H9 (cell line): ENCODE data around the gene HARS1. TPM values are rescaled to one million over a fixed set of nuclear protein-coding genes. Genes with fewer than 3 reads are reported as not detected.

Source experiments
- DNase-seq: peaks from one replicate; pipeline ENCODE4 v3.0.0-alpha.2; 2017
- H2AFZ ChIP-seq: one replicate; pipeline ENCODE4 v1.6.1; 2013; ENCODE audit warnings: mild to moderate bottlenecking, low read length, control low read depth, moderate library complexity
- H2AK5ac ChIP-seq: 2 replicates; pipeline ENCODE4 v1.6.1; 2013; ENCODE audit warnings: low read length, control low read depth, mixed read lengths; ENCODE audit not compliant: insufficient read length
- H2BK120ac ChIP-seq: one replicate; pipeline ENCODE4 v1.6.1; 2013; ENCODE audit warnings: low read depth, mild to moderate bottlenecking, low read length, control low read depth, inconsistent platforms; ENCODE audit not compliant: poor library complexity, severe bottlenecking
- H2BK12ac ChIP-seq: 2 replicates; pipeline ENCODE4 v1.6.1; 2013; ENCODE audit warnings: low read length, control low read depth, mixed read lengths, low read depth; ENCODE audit not compliant: insufficient read length
- H2BK15ac ChIP-seq: 2 replicates; pipeline ENCODE4 v1.6.1; 2013; ENCODE audit warnings: low read depth, low read length, control low read depth
- H2BK20ac ChIP-seq: one replicate; pipeline ENCODE4 v1.6.1; 2013; ENCODE audit warnings: low read depth, mild to moderate bottlenecking, low read length, control low read depth, inconsistent platforms; ENCODE audit not compliant: poor library complexity, severe bottlenecking
- H2BK5ac ChIP-seq: 2 replicates; pipeline ENCODE4 v1.6.1; 2013; ENCODE audit warnings: low read length, control low read depth, mixed read lengths; ENCODE audit not compliant: insufficient read length
- H3K14ac ChIP-seq: 2 replicates; pipeline ENCODE4 v1.6.1; 2013; ENCODE audit warnings: low read length, control low read depth; ENCODE audit not compliant: insufficient read depth
- H3K18ac ChIP-seq: 2 replicates; pipeline ENCODE4 v1.6.1; 2013; ENCODE audit warnings: low read depth, mild to moderate bottlenecking, mixed read lengths, low read length, control low read depth; ENCODE audit not compliant: insufficient read length
- H3K23ac ChIP-seq: 2 replicates; pipeline ENCODE4 v1.6.1; 2013; ENCODE audit warnings: low read length, control low read depth, mixed read lengths, low read depth; ENCODE audit not compliant: insufficient read length
- H3K23me2 ChIP-seq: 2 replicates; pipeline ENCODE4 v1.6.1; 2013; ENCODE audit warnings: low read depth, mild to moderate bottlenecking, mixed read lengths, low read length, control low read depth; ENCODE audit not compliant: insufficient read length, poor library complexity, severe bottlenecking
- H3K27ac ChIP-seq: 2 replicates; pipeline ENCODE4 v1.5.1; 2013; ENCODE audit warnings: low read length, control low read depth, mixed read lengths, low read depth; ENCODE audit not compliant: insufficient read length
- H3K27me3 ChIP-seq: 2 replicates; pipeline ENCODE4 v1.6.1; 2013; ENCODE audit warnings: low read length, control low read depth, inconsistent platforms; ENCODE audit not compliant: insufficient read depth
- H3K4ac ChIP-seq: 2 replicates; pipeline ENCODE4 v1.6.1; 2013; ENCODE audit warnings: low read depth, mild to moderate bottlenecking, control low read depth, inconsistent platforms, low read length, moderate library complexity
- H3K4me1 ChIP-seq: 2 replicates; pipeline ENCODE4 v1.6.1; 2013; ENCODE audit warnings: low read length, control low read depth, inconsistent platforms; ENCODE audit not compliant: insufficient read depth
- H3K4me2 ChIP-seq: 2 replicates; pipeline ENCODE4 v1.6.1; 2013; ENCODE audit warnings: low read length, control low read depth, mixed read lengths; ENCODE audit not compliant: insufficient read length, insufficient read depth
- H3K56ac ChIP-seq: 2 replicates; pipeline ENCODE4 v1.6.1; 2013; ENCODE audit warnings: low read depth, mild to moderate bottlenecking, mixed read lengths, low read length, control low read depth; ENCODE audit not compliant: insufficient read length
- H3K79me1 ChIP-seq: 2 replicates; pipeline ENCODE4 v1.6.1; 2013; ENCODE audit warnings: low read depth, mild to moderate bottlenecking, moderate library complexity, low read length, control low read depth, inconsistent platforms; ENCODE audit not compliant: insufficient read depth, poor library complexity, severe bottlenecking
- H3K79me2 ChIP-seq: 2 replicates; pipeline ENCODE4 v1.6.1; 2013; ENCODE audit warnings: low read length, control low read depth, inconsistent platforms; ENCODE audit not compliant: insufficient read depth
- H3K9ac ChIP-seq: 2 replicates; pipeline ENCODE4 v1.6.1; 2013; ENCODE audit warnings: low read length, control low read depth, mixed read lengths; ENCODE audit not compliant: insufficient read length; ENCODE audit errors: extremely low read depth
- H3K9me3 ChIP-seq: one replicate; pipeline ENCODE4 v1.6.1; 2013; ENCODE audit warnings: low read depth, low read length, inconsistent platforms; ENCODE audit not compliant: control insufficient read depth
- H3T11ph ChIP-seq: one replicate; pipeline ENCODE4 v1.6.1; 2013; ENCODE audit warnings: mild to moderate bottlenecking, low read length, control low read depth, inconsistent platforms
- H4K20me1 ChIP-seq: one replicate; pipeline ENCODE4 v1.6.1; 2013; ENCODE audit not compliant: control insufficient read depth, insufficient read length, insufficient read depth
- H4K5ac ChIP-seq: 2 replicates; pipeline ENCODE4 v1.6.1; 2013; ENCODE audit warnings: low read depth, mild to moderate bottlenecking, mixed read lengths, low read length, control low read depth; ENCODE audit not compliant: insufficient read length
- H4K8ac ChIP-seq: replicated peaks from 2 replicates; pipeline ENCODE4 v1.6.1; 2013; ENCODE audit warnings: low read length, control low read depth, mixed read lengths, low read depth; ENCODE audit not compliant: insufficient read length
- H4K91ac ChIP-seq: 2 replicates; pipeline ENCODE4 v1.6.1; 2013; ENCODE audit warnings: low read depth, mild to moderate bottlenecking, moderate library complexity, mixed read lengths, low read length, control low read depth; ENCODE audit not compliant: insufficient read length
- H3K27ac Mint-ChIP-seq, 3 experiments: 2 replicates in 2 of 3; 3 replicates in 1 of 3; pipeline ENCODE4 v1.8.0; 2020 to 2021; ENCODE audit warnings: mixed read lengths in 3 of 3, mild to moderate bottlenecking in 1 of 3, moderate library complexity in 1 of 3
- H3K27me3 Mint-ChIP-seq: 2 replicates; pipeline ENCODE4 v1.8.0; 2021; ENCODE audit warnings: low read depth, mild to moderate bottlenecking, moderate library complexity, mixed read lengths
- H3K36me3 Mint-ChIP-seq, 3 experiments: 2 replicates in 2 of 3; 3 replicates in 1 of 3; pipeline ENCODE4 v1.8.0; 2020 to 2021; ENCODE audit warnings: low read depth in 3 of 3, mixed read lengths in 3 of 3; ENCODE audit not compliant: insufficient read depth in 1 of 3
- H3K4me1 Mint-ChIP-seq, 2 experiments: 2 replicates each; pipeline ENCODE4 v1.8.0; 2020; ENCODE audit warnings: mixed read lengths in 2 of 2
- H3K4me3 Mint-ChIP-seq, 2 experiments: 2 replicates in 1 of 2; 3 replicates in 1 of 2; pipeline ENCODE4 v1.8.0; 2020 to 2021; ENCODE audit warnings: mild to moderate bottlenecking in 2 of 2, mixed read lengths in 2 of 2, moderate library complexity in 1 of 2
- H3K9me3 Mint-ChIP-seq, 2 experiments: 2 replicates in 1 of 2; 3 replicates in 1 of 2; pipeline ENCODE4 v1.8.0; 2020; ENCODE audit warnings: mild to moderate bottlenecking in 2 of 2, mixed read lengths in 2 of 2, moderate library complexity in 1 of 2
- CTCF ChIP-seq: fragments of 200-600 bp; sonication (generic); conservative IDR thresholded peaks from 3 replicates; pipeline ENCODE4 v1.8.0; 2021; ENCODE audit warnings: antibody characterized with exemption, mild to moderate bottlenecking
- WGBS: extraction: QIAGEN DNeasy Blood & Tissue Kit; methylation state at CpG from one replicate; pipeline ENCODE4 v1.1.7; 2013; ENCODE audit warnings: missing lambda C conversion rate, low lambda C conversion rate, mixed read lengths; ENCODE audit not compliant: insufficient read length; ENCODE audit errors: extremely low coverage; 5-methylcytosine and 5-hydroxymethylcytosine counted together
- total RNA-seq: library from RNA; stranded (reverse); gene quantifications from 2 replicates; pipeline ENCODE4 v1.2.1, GENCODE V29; 2021

Gene HARS1
- total RNA-seq, 1 experiment from 2014 or later: 70.2 TPM

- Histone ChIP-seq H4K91ac (no peak overlapping the region), H3K23ac (no peak overlapping the region), H3K9ac (no peak overlapping the region), H3K27ac (no peak overlapping the region), H2BK5ac (no peak overlapping the region), H2BK12ac (no peak overlapping the region), H3K4me2 (no peak overlapping the region), H4K20me1 (no peaks in the 10 kb centered on the region), H3K23me2 (no peaks in the 10 kb centered on the region), H3K18ac (no peak overlapping the region), H3K79me1 (no peaks in the 10 kb centered on the region), H3K14ac (no peak overlapping the region), H2AK5ac (no peak overlapping the region), H2BK15ac (no peak overlapping the region), H3K56ac (no peak overlapping the region), H2BK20ac (no peak overlapping the region), H2BK120ac (no peak overlapping the region), H4K8ac (no peak overlapping the region), H4K5ac (no peak overlapping the region), H3K4ac (no peak overlapping the region), H2AFZ (no peak overlapping the region), H3K9me3 (no peaks in the 10 kb centered on the region), H3K27me3 (no peaks in the 10 kb centered on the region), H3K4me1 (no peaks in the 10 kb centered on the region), H3T11ph (no peak overlapping the region), H3K79me2 (no peaks in the 10 kb centered on the region)
- no peak for DNase-seq
- no peaks in the 10 kb centered on the region for H3K9me3 Mint-ChIP-seq
- no peaks in the 10 kb centered on the region for H3K27me3 Mint-ChIP-seq
- H3K27ac Mint-ChIP-seq: no peak overlapping the region
- no CpG with 5 or more reads among the region's 4 CpGs for WGBS
- peaks cover 0 to 6% of the 10 kb centered on the region in 2 experiments; a peak in 1 of 4 replicates for H3K4me1 Mint-ChIP-seq
- no peak for TF ChIP-seq CTCF
- peaks cover 11 to 80% (median 36%) of the 10 kb centered on the region in 3 experiments for H3K36me3 Mint-ChIP-seq
- no peak overlapping the region for H3K4me3 Mint-ChIP-seq
These were observed 16.5 kb downstream of the HARS1 start for GRCh38 chr5:140674629-140675028.
